CD4-positive, alpha-beta T cell treated with Interferon alpha-2 for 1 hour (primary cell): Measurements from ENCODE around the gene RPL13.
"Not testable (repeated sequence)": the region's sequence is repeated elsewhere in the genome, so short reads cannot be mapped to it uniquely, and the experiment has no call there.

Experiments
- DNase-seq, 2 donors: peaks; one replicate each; pipeline ENCODE4 v3.0.0-alpha.2; 2020 to 2022

RPL13 gene

GRCh38 chr16:89563639-89564392, 3.3 kb downstream of the RPL13 start:
- no peak for DNase-seq

DNA sequence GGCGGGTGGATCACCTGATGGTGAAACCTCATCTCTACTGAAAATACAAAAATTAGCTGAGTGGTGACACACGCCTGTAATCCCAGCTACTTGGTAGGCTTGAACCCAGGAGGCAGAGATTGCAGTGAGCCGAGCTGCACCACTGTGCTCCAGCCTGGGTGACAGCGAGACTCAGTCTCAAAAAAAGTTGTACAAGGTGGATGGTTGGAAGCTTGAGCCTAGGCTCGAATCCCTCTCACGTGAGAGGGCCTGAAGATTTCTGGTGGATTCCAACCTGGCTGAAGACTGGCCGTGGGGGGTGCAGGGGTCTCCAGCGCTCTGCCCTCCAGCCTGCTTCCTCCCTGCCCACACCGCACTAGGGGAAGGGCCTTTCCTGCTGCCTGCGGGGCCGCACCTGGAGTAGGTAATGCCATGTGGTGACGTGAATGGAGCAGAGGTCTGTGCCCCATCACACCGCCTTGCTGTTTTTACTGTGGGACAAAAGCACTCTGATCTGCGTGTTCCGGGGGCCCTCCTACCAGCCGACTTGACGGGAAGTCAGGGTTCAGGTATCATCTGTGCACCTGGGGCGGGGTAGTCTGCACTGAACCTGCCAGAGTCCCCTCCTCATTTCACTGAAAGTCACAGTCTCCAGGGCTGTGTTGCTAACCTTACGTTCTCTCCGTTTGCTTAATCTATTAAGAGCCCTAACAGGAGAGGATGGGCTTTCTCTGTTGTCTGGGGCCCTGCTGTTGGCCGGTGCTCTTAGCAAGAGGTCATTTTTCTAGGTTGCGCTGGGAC, 4.2 kb downstream of the RPL13 start:
- no peak for DNase-seq

DNA sequence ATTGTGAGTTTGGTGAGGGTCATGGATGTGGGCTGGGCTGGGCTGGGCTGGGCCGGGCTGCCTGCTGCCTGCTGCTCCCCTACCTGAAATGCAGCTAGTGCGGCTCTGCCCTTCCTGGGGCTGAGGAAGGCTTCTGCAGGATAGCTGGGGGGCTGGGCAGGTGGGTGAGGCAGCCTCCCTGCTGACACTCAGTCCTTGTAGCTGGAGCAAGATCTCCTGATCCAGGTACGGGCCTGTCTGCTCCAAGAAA, 4.7 kb downstream of the RPL13 start:
- DNase-seq = no peak

DNA sequence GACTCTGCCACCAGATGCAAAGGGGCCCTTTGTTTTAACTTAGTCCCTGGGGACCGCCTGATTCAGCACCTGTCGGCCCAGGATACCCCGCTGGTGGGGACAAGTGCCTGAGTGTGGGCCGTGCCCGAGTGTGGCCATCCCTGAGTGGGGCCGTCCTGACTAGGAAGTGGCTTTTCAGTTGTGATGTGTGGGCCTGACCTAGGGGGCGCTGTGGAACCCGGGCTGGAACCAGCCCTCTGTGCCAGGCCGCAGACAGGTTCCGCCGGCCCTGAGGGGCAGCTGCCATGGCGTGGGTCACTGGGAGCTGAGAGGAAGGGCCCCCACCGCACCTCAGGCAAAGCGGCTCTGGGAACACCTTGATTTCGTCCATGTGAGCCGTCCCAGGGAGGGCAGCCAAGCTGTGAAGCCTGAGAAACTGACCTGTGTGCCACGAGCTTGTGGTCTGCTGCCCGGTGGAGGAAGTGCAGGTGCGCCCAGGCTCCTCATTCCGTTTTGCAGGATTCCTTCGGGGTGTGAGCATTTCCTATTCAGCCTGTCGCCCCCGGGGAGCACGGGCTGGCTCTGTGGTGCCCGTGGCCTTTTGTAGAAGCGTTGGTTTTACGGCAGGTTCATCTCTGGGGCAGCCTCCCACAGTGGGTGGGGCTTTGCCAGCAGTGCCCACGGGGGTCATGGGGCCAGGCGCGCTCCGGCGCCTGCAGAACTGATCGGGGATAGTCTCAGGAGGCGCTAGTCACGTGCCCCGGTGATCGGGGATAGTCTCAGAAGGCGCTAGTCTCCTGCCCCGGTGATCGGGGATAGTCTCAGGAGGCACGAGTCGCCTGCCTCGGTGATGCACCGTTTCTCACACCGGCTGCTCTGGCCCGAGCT, 5.3 kb downstream of the RPL13 start:
- peak in 1 of 2 donors; percentile 53 for DNase-seq

- no peak for DNase-seq
These were observed 7.4 kb downstream of the RPL13 start for GRCh38 chr16:89567656-89568594.

DNA sequence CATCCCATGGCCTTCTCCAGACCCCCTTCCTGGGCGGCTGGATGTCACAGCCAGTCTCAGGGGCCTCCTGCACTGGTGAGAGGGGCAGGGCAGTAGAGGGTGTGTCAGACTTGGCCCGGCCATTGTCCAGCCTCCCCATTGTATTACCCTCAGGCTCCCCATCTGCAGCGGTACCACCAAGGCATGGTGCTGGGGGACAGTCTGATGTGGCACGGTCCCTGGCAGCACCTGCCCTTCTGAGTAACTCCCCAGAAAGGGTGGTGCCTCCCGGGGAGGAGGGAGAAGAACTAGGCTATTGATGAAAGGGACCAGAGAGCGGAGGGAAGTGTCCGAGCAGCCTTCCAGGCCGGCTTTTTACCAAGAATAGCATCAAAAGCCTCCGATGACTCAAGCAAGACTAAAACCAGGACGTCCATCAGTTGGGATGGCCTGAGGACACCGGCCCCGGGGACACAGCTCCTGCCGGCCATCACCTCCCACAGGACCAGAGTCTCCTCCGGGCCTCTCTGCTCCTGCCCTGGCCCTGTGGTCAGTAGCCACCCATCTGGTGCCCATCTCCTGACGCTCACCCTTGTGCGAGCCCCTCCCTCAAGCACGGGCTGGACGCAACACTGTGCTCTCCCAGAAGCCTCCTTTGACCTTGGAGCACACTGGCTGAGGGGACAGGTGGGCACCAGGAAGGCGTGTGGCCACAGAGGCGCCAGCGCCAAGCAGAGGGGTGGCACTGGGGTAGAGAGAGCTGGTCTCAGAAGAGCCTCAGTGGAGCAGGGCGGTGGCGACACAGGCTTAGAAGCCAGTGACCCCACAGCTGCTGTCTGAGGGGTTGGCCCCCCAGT, 9.2 kb downstream of the RPL13 start:
- DNase-seq = no peak

DNA sequence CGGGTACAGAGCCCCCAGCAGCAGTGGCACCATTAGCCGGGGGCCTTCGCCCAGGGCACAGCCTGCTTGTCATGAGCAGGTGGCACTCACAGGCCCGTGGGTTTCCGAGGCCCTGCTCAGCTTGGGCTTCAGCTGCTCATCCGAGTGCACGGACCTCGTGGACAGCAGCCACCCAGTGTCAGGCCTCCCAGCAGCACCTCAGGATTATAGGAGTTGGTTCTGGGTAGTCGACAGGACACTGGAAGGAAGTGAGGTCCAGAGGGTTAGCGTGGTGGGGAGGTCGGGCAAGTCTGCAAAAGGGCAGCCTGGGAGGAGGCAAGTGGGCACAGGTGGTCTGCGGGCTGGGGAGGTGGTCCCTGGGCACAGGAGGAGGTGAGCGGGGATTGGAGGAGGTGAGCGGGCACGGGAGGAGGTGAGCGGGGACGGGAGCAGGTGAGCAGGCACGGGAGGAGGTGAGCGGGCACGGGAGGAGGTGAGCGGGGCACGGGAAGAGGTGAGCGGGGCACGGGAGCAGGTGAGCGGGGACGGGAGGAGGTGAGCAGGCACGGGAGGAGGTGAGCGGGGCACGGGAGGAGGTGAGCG, 10.0 kb downstream of the RPL13 start:
- no peak for DNase-seq

DNA sequence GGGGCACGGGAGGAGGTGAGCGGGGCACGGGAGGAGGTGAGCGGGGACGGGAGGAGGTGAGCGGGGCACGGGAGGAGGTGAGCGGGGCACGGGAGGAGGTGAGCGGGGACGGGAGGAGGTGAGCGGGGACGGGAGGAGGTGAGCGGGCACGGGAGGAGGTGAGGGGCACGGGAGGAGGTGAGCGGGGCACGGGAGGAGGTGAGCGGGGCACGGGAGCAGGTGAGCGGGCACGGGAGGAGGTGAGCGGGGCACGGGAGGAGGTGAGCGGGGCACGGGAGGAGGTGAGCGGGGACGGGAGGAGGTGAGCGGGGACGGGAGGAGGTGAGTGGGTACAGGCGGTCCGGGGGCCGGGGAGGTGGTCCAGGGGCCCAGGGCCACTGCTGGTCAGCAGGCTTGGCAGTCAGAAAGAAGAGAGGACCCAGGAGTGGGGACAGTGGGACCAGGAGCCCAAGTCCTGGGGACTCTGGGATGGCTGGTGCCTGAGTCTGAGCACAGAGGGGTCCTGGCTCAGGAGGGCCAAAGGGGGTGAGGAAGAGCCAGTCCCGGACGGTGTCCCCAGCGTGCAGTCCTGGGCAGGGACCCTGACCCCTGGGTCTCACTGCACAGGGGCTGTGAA, 10.6 kb downstream of the RPL13 start:
- DNase-seq = not testable (repeated sequence)

DNA sequence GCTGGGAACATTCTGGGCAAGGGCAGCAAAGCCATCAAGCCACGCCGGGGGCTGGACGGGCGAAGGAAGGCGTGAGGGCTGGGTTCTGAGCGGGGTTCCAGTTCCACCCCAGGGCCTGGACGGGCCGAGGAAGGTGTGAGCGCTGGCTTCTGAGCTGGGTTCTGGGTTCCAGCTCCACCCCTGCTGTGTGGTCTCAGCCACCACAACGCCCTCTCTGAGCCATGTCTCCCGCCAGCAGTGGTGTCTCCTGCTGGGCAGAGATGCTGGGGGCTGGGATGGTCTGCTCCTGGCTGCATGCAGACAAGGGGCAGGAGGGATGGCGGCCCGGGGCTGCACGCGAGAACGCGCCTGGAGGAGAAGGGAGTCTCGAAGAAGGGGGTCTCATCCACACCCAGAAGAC, 11.2 kb downstream of the RPL13 start:
- DNase-seq = no peak

GRCh38 chr16:89572073-89572484, 11.6 kb downstream of the RPL13 start:
- DNase-seq = no peak

DNA sequence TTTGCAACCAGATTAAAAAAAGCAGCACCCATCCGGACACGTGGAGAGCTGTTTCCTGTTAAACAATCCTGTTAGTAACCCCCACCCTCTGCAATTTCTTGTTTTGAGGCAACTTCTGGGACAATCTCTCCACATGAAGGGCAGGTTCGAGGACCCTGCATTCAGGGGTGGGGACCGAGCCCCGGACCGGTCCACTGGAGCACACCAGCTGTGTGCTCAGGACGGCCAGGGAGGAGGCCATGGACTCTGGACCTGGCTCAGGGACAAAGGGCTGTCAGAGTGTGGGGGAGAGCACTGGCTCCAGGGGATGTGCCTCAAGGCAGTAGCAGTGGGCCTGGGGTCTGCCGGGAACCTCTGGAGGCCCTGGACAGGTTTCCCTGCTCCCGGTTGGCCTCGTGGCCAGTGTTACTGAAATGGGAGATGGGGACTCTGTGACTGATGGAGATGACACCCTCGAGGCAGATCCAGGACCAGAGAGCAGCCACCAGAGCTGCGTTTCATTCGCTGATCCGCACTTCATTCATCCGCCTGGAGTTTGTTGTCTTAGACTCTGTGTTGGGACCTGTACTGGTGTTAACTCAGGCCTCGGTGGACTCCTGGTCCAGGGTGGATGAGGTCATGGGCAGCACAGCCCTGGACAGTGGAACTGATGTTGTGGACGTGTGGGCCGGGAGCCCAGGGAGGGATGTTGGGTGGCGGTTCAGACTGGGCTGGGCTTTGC, 12.2 kb downstream of the RPL13 start:
- no peak for DNase-seq

DNA sequence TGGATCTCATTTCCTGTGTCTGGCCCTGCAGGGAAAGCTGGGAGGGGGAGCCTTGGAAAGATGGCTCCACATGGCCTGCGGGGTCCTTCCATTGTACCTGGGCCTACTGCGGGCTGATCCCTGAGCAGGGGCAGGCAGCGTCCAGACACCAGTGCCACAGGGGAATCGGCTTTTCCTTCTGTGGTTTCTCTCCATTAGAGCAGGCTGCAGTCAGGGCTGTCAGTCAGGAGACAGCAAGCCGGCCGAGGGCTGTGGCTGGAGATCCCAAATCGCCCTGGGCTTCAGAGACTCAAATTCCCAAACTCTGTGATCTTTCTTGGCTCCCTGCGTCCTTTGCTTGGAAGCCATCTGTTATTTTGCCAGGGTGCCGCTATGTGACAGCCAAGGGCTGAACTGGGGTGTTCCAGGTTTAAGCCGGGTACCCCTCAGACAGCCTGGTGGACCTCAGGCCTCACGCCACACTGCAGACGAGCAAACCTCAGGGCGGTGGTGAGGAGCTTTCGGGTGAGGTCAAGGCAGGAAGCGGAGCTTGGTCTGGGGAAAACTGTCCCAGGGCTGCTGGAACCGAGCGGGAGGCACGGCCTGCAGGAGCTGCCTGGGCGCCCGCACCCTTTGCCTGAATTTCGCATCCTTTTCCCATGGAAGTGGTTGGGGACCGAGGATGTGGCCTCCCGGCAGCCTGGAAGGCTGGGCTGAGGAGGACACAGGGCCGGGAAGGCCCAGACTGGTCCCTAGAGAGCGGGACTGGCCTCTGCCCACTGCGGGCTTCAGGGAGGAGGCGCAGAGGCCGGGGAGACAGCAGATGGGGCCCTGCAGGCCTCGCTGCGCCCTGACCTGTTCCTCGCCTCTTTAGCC, 13.6 kb downstream of the RPL13 start:
- no peak for DNase-seq

DNA sequence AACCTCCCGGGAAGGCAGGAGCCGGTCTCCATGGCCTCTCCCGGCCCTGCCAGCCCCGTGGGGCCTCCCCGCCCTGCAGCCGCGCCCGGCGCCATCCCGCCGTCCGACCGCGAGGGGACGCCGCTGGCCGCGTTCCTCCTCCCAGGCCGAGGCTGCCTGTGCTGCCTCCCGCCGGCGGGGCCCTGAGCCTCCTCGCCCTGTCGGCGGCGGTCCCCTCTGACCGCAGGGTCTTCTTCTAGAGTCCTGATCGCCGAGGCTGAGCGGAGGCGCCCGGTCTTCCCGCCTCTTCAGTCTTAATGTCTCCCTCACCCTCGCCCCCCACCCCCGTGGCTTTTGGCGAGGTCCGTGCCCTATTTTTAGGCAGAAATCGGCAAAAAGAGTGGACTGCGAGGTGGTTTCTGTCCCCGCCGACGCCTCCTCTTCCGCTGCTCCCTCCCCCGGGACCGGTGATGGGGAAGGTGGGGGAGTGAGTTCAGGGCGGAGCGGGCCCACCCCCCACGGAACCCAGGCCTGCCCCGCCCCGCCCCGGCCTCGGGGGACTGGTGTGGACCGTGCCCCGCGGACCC, 14.3 kb downstream of the RPL13 start:
- peak; percentile 37 to 57 for DNase-seq

DNA sequence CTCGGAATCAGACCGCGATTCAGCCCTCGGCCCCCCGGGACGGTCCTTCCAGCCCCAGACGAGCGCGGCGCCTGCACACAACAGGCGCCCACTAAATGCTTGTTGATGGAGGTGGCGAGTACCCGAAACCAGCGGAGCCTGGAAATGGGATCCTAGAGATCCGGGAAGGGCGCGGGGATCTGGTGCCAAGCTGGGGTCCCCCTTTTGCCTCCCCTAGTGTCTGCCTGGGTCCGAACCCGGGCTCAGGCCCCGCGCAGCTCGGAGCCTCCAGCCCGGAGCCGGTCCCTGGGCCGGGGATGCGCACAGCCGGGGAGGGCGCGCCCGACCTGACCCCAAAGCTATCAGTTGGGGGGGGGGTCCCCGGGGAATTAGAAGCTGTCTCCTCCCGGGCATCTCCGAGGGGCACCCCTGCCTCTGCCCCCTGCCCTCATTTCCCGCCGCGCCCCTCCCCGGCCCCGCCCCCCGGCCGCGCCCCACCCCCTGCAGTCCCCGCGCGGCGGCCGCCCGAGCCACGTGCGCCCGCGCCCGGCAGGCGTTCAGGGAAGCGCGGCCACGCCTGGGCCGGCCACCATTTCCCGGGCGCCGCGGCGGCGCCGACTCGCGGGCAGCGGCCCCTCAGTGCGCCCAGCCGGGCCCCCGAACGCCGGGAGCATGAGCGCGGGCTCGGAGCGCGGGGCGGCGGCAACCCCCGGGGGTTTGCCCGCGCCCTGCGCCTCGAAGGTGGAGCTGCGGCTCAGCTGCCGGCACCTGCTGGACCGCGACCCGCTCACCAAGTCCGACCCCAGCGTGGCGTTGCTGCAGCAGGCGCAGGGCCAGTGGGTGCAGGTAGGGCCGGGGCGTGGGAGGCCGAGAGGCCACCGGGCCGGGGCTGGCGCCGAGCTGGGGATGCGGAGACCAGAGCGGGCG, 15.0 kb downstream of the RPL13 start, which contains the start of gene CPNE7:
TSS of gene CPNE7 (plus strand) at position 512 of the 906 bp plus-strand sequence. CDS start at position 652, 140 bp downstream.
- DNase-seq = no peak

- no peak for DNase-seq
These were observed 15.9 kb downstream of the RPL13 start for GRCh38 chr16:89576153-89577054.

DNA sequence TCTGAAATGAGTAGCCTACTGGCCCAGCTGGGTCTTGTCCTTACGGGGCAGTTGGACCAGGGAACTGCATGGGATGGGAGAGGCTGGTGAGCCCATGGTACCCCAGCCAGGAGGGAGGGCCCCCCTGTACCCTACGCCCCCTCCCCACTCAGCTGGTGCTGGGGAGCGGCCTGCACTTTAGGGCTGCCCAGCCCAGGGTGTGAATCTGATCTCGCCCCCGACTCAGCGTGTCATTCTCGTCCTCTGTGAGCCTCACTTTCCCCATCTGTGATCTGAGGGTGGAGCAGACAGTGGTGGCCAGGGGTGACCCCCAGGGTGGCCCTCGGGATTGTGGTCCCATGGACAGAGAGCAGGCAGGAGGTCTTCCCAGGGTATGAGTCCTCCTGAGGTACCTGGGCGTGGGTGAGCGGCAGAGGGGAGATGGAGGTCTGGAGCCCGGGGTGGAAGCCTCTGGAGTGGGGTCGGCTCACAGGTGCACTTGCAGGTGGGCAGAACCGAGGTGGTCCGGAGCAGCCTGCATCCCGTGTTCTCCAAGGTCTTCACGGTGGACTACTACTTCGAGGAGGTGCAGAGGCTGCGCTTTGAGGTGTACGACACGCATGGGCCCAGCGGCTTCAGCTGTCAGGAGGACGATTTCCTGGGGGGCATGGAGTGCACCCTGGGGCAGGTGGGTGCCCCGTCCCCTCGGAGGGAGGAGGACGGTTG, 16.7 kb downstream of the RPL13 start:
- DNase-seq = no peak
